Measurements from ENCODE around the gene FURIN. TPM values are rescaled to one million over a fixed set of nuclear protein-coding genes. Genes with fewer than 3 reads are reported as not detected.

The FURIN gene
- total and polyA plus RNA-seq, 9 of the 15 experiments (the other 6 are each of a cell fraction or from before 2014, with no cell fraction given): 0.92 to 99.9 (median 34.8) TPM

DNA sequence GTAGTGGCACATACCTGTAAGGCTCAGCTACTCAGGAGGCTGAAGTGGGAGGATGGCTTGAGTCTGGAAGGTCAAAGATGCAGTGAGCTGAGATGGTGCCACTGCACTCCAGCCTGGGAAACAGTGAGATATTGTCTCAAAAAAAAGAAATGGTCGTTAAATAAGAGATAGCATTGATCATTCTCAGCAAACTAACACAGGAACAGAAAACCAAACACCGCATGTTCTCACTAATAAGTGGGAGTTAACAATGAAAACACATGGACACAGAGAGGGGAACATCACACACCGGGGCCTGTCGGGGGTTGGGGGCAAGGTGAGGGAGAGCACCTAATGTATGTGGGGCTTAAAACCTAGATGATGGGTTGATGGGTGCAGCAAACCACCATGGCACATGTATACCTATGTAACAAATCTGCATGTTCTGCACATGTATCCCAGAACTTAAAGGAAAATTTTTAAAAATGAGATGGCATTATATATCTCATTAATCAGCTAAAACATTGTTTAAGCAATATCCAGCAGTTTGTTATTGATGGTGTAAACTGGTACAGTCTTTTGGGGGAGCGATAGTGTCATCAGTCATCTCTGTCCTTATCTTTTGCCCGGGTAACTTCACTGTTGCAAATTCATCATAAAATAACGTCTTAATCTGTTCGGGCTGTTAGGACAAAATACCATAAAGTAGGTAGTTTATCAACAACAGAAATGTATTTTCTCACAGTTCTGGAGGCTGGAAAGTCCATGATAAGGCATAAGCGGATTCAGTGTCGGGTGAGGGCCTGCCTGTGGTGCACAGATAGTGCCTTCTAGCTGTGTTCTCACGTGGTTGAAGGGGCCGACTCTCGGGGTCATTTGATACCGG is 33.0 kb downstream of the FURIN start (continued):
- TF ChIP-seq NUFIP1 (IDR thresholded peaks at IDR 0.05; ENCODE audit: partially characterized antibody): no peak
- TF ChIP-seq SIRT6 (IDR thresholded peaks at IDR 0.05; ENCODE audit: low read depth, low read length): no peak
- TF ChIP-seq RUNX1 (IDR thresholded peaks at IDR 0.05; ENCODE audit: low read depth): peak; percentile 91
- peak; percentile 99 for TF ChIP-seq MTA2 (IDR thresholded peaks at IDR 0.05; ENCODE audit: low read depth)
- no peak for TF ChIP-seq XRCC4 (IDR thresholded peaks at IDR 0.05; ENCODE audit: extremely low read depth, insufficient read depth, insufficient read length)
- TF ChIP-seq HDAC8 (tag; IDR thresholded peaks at IDR 0.05): no peak
- TF ChIP-seq ZFP30 (CRISPR knock-in tag; IDR thresholded peaks at IDR 0.05; ENCODE audit: borderline replicate concordance): no peak
- TF ChIP-seq TAF9B (IDR thresholded peaks at IDR 0.05; ENCODE audit: partially characterized antibody): peak; percentile 87
- TF ChIP-seq ZNF778 (CRISPR knock-in tag; IDR thresholded peaks at IDR 0.05): no peak
- TF ChIP-seq ZNF134 (CRISPR knock-in tag; conservative IDR thresholded peaks at IDR 0.05): peak; percentile 69
- peak; percentile 44; the same call in 1 of the 2 replicates for TF ChIP-seq ETV5 (CRISPR knock-in tag; IDR thresholded peaks at IDR 0.05; ENCODE audit: low read depth)
- peak; percentile 91 for TF ChIP-seq MBD2 (IDR thresholded peaks at IDR 0.05; ENCODE audit: borderline replicate concordance, low read depth)
- TF ChIP-seq ZNF75A (CRISPR knock-in tag; IDR thresholded peaks at IDR 0.05): peak; percentile 16; the same call in 1 of the 2 replicates
- TF ChIP-seq, protein P1, sequence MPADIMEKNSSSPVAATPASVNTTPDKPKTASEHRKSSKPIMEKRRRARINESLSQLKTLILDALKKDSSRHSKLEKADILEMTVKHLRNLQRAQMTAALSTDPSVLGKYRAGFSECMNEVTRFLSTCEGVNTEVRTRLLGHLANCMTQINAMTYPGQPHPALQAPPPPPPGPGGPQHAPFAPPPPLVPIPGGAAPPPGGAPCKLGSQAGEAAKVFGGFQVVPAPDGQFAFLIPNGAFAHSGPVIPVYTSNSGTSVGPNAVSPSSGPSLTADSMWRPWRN (IDR thresholded peaks at IDR 0.05; ENCODE audit: low read depth): peak; percentile 92
- peak; percentile 76; the same call in 1 of the 2 replicates for TF ChIP-seq ZNF41 (CRISPR knock-in tag; conservative IDR thresholded peaks at IDR 0.05)
- TF ChIP-seq, protein P2, sequence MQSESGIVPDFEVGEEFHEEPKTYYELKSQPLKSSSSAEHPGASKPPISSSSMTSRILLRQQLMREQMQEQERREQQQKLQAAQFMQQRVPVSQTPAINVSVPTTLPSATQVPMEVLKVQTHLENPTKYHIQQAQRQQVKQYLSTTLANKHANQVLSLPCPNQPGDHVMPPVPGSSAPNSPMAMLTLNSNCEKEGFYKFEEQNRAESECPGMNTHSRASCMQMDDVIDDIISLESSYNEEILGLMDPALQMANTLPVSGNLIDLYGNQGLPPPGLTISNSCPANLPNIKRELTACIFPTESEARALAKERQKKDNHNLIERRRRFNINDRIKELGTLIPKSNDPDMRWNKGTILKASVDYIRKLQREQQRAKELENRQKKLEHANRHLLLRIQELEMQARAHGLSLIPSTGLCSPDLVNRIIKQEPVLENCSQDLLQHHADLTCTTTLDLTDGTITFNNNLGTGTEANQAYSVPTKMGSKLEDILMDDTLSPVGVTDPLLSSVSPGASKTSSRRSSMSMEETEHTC (IDR thresholded peaks at IDR 0.05): peak; percentile 94
- TF ChIP-seq ARID1B (IDR thresholded peaks at IDR 0.05): peak; percentile 100
- TF ChIP-seq ZNF124 (CRISPR knock-in tag; IDR thresholded peaks at IDR 0.05): no peak
- peak; percentile 90 for TF ChIP-seq NEUROD1 (IDR thresholded peaks at IDR 0.05; ENCODE audit: borderline replicate concordance, low read depth, low read length, partially characterized antibody)
- TF ChIP-seq, protein P3, sequence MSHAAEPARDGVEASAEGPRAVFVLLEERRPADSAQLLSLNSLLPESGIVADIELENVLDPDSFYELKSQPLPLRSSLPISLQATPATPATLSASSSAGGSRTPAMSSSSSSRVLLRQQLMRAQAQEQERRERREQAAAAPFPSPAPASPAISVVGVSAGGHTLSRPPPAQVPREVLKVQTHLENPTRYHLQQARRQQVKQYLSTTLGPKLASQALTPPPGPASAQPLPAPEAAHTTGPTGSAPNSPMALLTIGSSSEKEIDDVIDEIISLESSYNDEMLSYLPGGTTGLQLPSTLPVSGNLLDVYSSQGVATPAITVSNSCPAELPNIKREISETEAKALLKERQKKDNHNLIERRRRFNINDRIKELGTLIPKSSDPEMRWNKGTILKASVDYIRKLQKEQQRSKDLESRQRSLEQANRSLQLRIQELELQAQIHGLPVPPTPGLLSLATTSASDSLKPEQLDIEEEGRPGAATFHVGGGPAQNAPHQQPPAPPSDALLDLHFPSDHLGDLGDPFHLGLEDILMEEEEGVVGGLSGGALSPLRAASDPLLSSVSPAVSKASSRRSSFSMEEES (CRISPR knock-in tag; IDR thresholded peaks at IDR 0.05): peak; percentile 45; the same call in 1 of the 2 replicates
- TF ChIP-seq ZBTB17 (CRISPR knock-in tag; IDR thresholded peaks at IDR 0.05): no peak; the same call in 1 of the 2 replicates
- no peak for TF ChIP-seq PPARD (CRISPR knock-in tag; IDR thresholded peaks at IDR 0.05)
- 0 out of 2 replicates have a peak, but pooled peaks have one; percentile 21 for TF ChIP-seq E2F3 (CRISPR knock-in tag; IDR thresholded peaks at IDR 0.05)
- TF ChIP-seq NCOA4 (IDR thresholded peaks at IDR 0.05; ENCODE audit: partially characterized antibody): peak; percentile 90
- TF ChIP-seq ZNF274 (IDR thresholded peaks at IDR 0.05; ENCODE audit: borderline replicate concordance, low read depth, low read length): peak; percentile 80; the same call in 1 of the 2 replicates
- TF ChIP-seq ZNF232 (CRISPR knock-in tag; IDR thresholded peaks at IDR 0.05): no peak
- TF ChIP-seq EGR1 (conservative IDR thresholded peaks at IDR 0.05): 0 out of 2 replicates have a peak, but pooled peaks have one; percentile 12

All from K562 (cell line).